Ecto neural progenitor cell (in vitro differentiated cells): ENCODE data around the gene GAPVD1.
"Not testable (repeated sequence)": the region's sequence is repeated elsewhere in the genome, so short reads cannot be mapped to it uniquely, and the experiment has no call there.

Experiments
- DNase-seq: peaks from one replicate; pipeline ENCODE4 v3.0.0-alpha.2; 2018; ENCODE audit warnings: low spot score

The GAPVD1 gene

GRCh38 chr9:125261501-125262293 is at the start of gene GAPVD1:
Gene GAPVD1, plus strand, starts transcription at chr9:125261826. Its CDS starts 37,096 bp downstream, at chr9:125298922.
- peak; percentile 94 for DNase-seq

- DNase-seq = no peak
Observed at GRCh38 chr9:125214186-125214585, 47.4 kb upstream of the GAPVD1 start.

- DNase-seq = no peak
Observed at GRCh38 chr9:125218621-125219020, 43.0 kb upstream of the GAPVD1 start.

GRCh38 chr9:125224858-125225257 is 36.8 kb upstream of the GAPVD1 start:
- DNase-seq = not testable (repeated sequence)

GRCh38 chr9:125227761-125228160 is 33.9 kb upstream of the GAPVD1 start:
- no peak for DNase-seq

- DNase-seq = no peak
Observed at GRCh38 chr9:125233678-125234077, 27.9 kb upstream of the GAPVD1 start.

- not testable (repeated sequence) for DNase-seq
Observed at GRCh38 chr9:125234099-125234498, 27.5 kb upstream of the GAPVD1 start.

- DNase-seq = no peak
Observed at GRCh38 chr9:125235804-125236519, 25.7 kb upstream of the GAPVD1 start.

- DNase-seq = not testable (repeated sequence)
Observed at GRCh38 chr9:125236520-125237159, 25.0 kb upstream of the GAPVD1 start.

GRCh38 chr9:125238127-125238914 is 23.3 kb upstream of the GAPVD1 start:
- no peak for DNase-seq

- no peak for DNase-seq
Observed at GRCh38 chr9:125238915-125239446, 22.6 kb upstream of the GAPVD1 start.

- no peak for DNase-seq
Observed at GRCh38 chr9:125239631-125240597, 21.7 kb upstream of the GAPVD1 start.

GRCh38 chr9:125240649-125240999 is 21.0 kb upstream of the GAPVD1 start:
- DNase-seq = no peak

- DNase-seq = peak; percentile 99
Observed at GRCh38 chr9:125241000-125241862, 20.4 kb upstream of the GAPVD1 start, which contains the start of gene HSPA5. Gene HSPA5, minus strand, starts transcription at chr9:125241343. Its CDS starts 217 bp downstream, at chr9:125241126.

- no peak for DNase-seq
Observed at GRCh38 chr9:125241863-125242739, 19.5 kb upstream of the GAPVD1 start.

- DNase-seq = no peak
Observed at GRCh38 chr9:125243792-125244260, 17.8 kb upstream of the GAPVD1 start.

- no peak for DNase-seq
Observed at GRCh38 chr9:125246261-125246667, 15.4 kb upstream of the GAPVD1 start.

- DNase-seq = no peak
Observed at GRCh38 chr9:125254231-125254630, 7.4 kb upstream of the GAPVD1 start.
